ENCODE measurements around the gene ACTMAP.

GRCh38 chr19:40774916-40775631, 24.8 kb upstream of the ACTMAP start, which contains the start of gene MIA:
- TF ChIP-seq EP300 (IDR thresholded peaks at IDR 0.05; ENCODE audit: borderline replicate concordance in 1 of 2, low read depth in 1 of 2, low read length in 1 of 2) (no peak), USF1 (IDR thresholded peaks at IDR 0.05; ENCODE audit: borderline replicate concordance, low read depth) (no peak), RCOR1 (IDR thresholded peaks at IDR 0.05; ENCODE audit: low read length) (no peak)

Data from SK-N-SH (cell line).